ENCODE measurements around the gene KLHL25.

- no peak for TF ChIP-seq CTCF (conservative IDR thresholded peaks at IDR 0.05; ENCODE audit: low read depth, low read length)
- TF ChIP-seq EZH2 (IDR thresholded peaks at IDR 0.05; ENCODE audit: borderline replicate concordance, low read depth, low read length, poor library complexity, severe bottlenecking), result no peak
Observed at GRCh38 chr15:85763157-85763556, 31.6 kb downstream of the KLHL25 start.
